Keratinocyte (primary cell): ENCODE measurements around the gene FAM229B. TPM values are rescaled to one million over a fixed set of nuclear protein-coding genes. Genes with fewer than 3 reads are reported as not detected.

Experiments used
- DNase-seq: peaks from one replicate; pipeline ENCODE4 v3.0.0-alpha.2; 2011; ENCODE audit warnings: low read depth, missing footprints, low spot score
- FAIRE-seq: peaks from 2 replicates; lab custom pipeline; 2011; peaks lifted over from hg19 to GRCh38; lab: Jason Lieb, UNC
- H2AFZ ChIP-seq: 2 replicates; pipeline ENCODE4 v1.6.0; 2012; ENCODE audit warnings: low read length, control low read depth, inconsistent platforms; ENCODE audit not compliant: control insufficient read depth
- H3K27ac ChIP-seq: 2 replicates; pipeline ENCODE4 v1.5.1; 2011; ENCODE audit warnings: low read length; ENCODE audit not compliant: control insufficient read depth, insufficient read depth
- H3K27me3 ChIP-seq: 3 replicates; pipeline ENCODE4 v1.6.0; 2011; ENCODE audit warnings: low read length; ENCODE audit not compliant: control insufficient read depth, insufficient read depth; ENCODE audit errors: extremely low read depth
- H3K36me3 ChIP-seq, 2 experiments: 2 replicates in 1 of 2; 3 replicates in 1 of 2; pipeline ENCODE4 v1.5.1; 2011; ENCODE audit warnings: low read length in 2 of 2, mild to moderate bottlenecking in 1 of 2; ENCODE audit not compliant: control insufficient read depth in 2 of 2, insufficient read depth in 2 of 2; ENCODE audit errors: extremely low read depth in 1 of 2
- H3K4me1 ChIP-seq: 3 replicates; pipeline ENCODE4 v1.5.1; 2011; ENCODE audit warnings: low read length; ENCODE audit not compliant: control insufficient read depth, insufficient read depth; ENCODE audit errors: extremely low read depth
- H3K4me2 ChIP-seq: 3 replicates; pipeline ENCODE4 v1.6.0; 2011; ENCODE audit warnings: low read depth, low read length; ENCODE audit not compliant: control insufficient read depth, insufficient read depth; ENCODE audit errors: extremely low read depth
- H3K4me3 ChIP-seq, 3 experiments: fragments of 200-600 bp in 1 of 3; sonication (generic) in 1 of 3; 2 replicates in 2 of 3; 3 replicates in 1 of 3; pipeline ENCODE4 v1.5.1; 2011 to 2016; ENCODE audit warnings: low read length in 3 of 3, mild to moderate bottlenecking in 3 of 3, control low read depth in 2 of 3, inconsistent platforms in 1 of 3, low read depth in 1 of 3, mixed read lengths in 1 of 3, mixed run types in 1 of 3, moderate library complexity in 1 of 3; ENCODE audit not compliant: control insufficient read depth in 2 of 3, insufficient read depth in 2 of 3; ENCODE audit errors: extremely low read depth in 1 of 3
- H3K79me2 ChIP-seq: 2 replicates; pipeline ENCODE4 v1.6.0; 2012; ENCODE audit warnings: low read length; ENCODE audit not compliant: control insufficient read depth, insufficient read depth
- H3K9ac ChIP-seq: 3 replicates; pipeline ENCODE4 v1.6.0; 2011; ENCODE audit warnings: low read length; ENCODE audit not compliant: control insufficient read depth, insufficient read depth; ENCODE audit errors: extremely low read depth
- H3K9me1 ChIP-seq: 3 replicates; pipeline ENCODE4 v1.6.0; 2011; ENCODE audit warnings: low read length; ENCODE audit not compliant: control insufficient read depth, insufficient read depth; ENCODE audit errors: extremely low read depth
- H3K9me3 ChIP-seq: 2 replicates; pipeline ENCODE4 v1.5.1; 2012; ENCODE audit warnings: low read depth, low read length; ENCODE audit not compliant: control insufficient read depth
- H4K20me1 ChIP-seq: 3 replicates; pipeline ENCODE4 v1.6.0; 2011; ENCODE audit warnings: low read length; ENCODE audit not compliant: control insufficient read depth, insufficient read depth; ENCODE audit errors: extremely low read depth
- CTCF ChIP-seq, 3 experiments: IDR thresholded peaks in 1 of 3; conservative IDR thresholded peaks in 1 of 3; optimal IDR thresholded peaks in 1 of 3; 2 replicates in 2 of 3; 3 replicates in 1 of 3; pipeline versions ENCODE3 to v1.5.1; 2011; ENCODE audit warnings: low read length in 3 of 3, mild to moderate bottlenecking in 3 of 3, moderate library complexity in 2 of 3, control low read depth in 1 of 3, inconsistent platforms in 1 of 3; ENCODE audit not compliant: insufficient read depth in 2 of 3; ENCODE audit errors: extremely low read depth in 1 of 3
- EZH2 ChIP-seq: IDR thresholded peaks from one replicate; pipeline ENCODE4 v1.6.1; 2012; ENCODE audit warnings: inconsistent platforms, mild to moderate bottlenecking, low read length, moderate library complexity
- dilution Hi-C: fragments of 300-500 bp; cut with MboI; formaldehyde crosslinking; loops from one replicate; pipeline ENCODE4 v1.7.0; 2020; ENCODE audit warnings: low sequenced_read_pairs; ENCODE audit not compliant: extremely low pct_ligation_motif_present
- polyA plus RNA-seq, 5 experiments: library from polyadenylated mRNA; depleted of rRNA in 3 of 5; stranded (reverse) in 3 of 5; stranded (forward) in 1 of 5; unstranded in 1 of 5; fragments of >200 nt; gene quantifications; 1 replicate in 1 of 5; 2 replicates in 3 of 5; 3 replicates in 1 of 5; pipeline versions ENCODE4 v1.2.1 to v1.2.3, GENCODE V29; 2011 to 2012; ENCODE audit warnings: missing spikeins in 2 of 5, low read depth in 1 of 5, low replicate concordance in 1 of 5

FAM229B gene
- polyA plus RNA-seq, 1 donor (not counting 4 experiments of a cell fraction or from before 2014, with no cell fraction given) = 15.0 TPM

GRCh38 chr6:112148103-112148502 lies 60.7 kb downstream of the FAM229B start:
- H3K36me3 ChIP-seq = no peaks in the 10 kb centered on the region
- no peaks in the 10 kb centered on the region for H3K9me3 ChIP-seq
- no peaks in the 10 kb centered on the region for H3K79me2 ChIP-seq
- DNase-seq (no peak), FAIRE-seq (no peak)
- no peak overlapping the region for H2AFZ ChIP-seq
- no peak overlapping the region for H3K4me3 ChIP-seq
- H3K4me1 ChIP-seq = no peaks in the 10 kb centered on the region
- no peaks in the 10 kb centered on the region for H4K20me1 ChIP-seq
- no peaks in the 10 kb centered on the region for H3K9me1 ChIP-seq
- no peaks in the 10 kb centered on the region for H3K27me3 ChIP-seq
- no peak overlapping the region for H3K4me2 ChIP-seq
- no peak overlapping the region for H3K9ac ChIP-seq
- no peak for TF ChIP-seq CTCF (optimal IDR thresholded peaks at IDR 0.05 in 1 of 3, IDR thresholded peaks at IDR 0.05 in 1 of 3, conservative IDR thresholded peaks at IDR 0.05 in 1 of 3; ENCODE audit: extremely low read depth in 1 of 3, insufficient read depth in 2 of 3, low read length in 3 of 3)
- no peak for TF ChIP-seq EZH2
- dilution Hi-C loops = no loop called here
- no peak overlapping the region for H3K27ac ChIP-seq

- Histone ChIP-seq H3K4me2 (no peak overlapping the region), H3K9me1 (no peaks in the 10 kb centered on the region), H3K27me3 (no peaks in the 10 kb centered on the region), H3K4me3 (no peak overlapping the region), H3K27ac (no peak overlapping the region), H3K9ac (no peak overlapping the region), H2AFZ (no peak overlapping the region), H3K4me1 (no peaks in the 10 kb centered on the region), H4K20me1 (no peaks in the 10 kb centered on the region), H3K9me3 (no peaks in the 10 kb centered on the region), H3K36me3 (no peaks in the 10 kb centered on the region), H3K79me2 (no peaks in the 10 kb centered on the region)
- dilution Hi-C loops = no loop called here
- TF ChIP-seq EZH2 (no peak), CTCF (optimal IDR thresholded peaks at IDR 0.05 in 1 of 3, IDR thresholded peaks at IDR 0.05 in 1 of 3, conservative IDR thresholded peaks at IDR 0.05 in 1 of 3; ENCODE audit: extremely low read depth in 1 of 3, insufficient read depth in 2 of 3, low read length in 3 of 3) (no peak)
- no peak for DNase-seq
- FAIRE-seq = no peak
These were observed 61.8 kb downstream of the FAM229B start for GRCh38 chr6:112149236-112149635.
